Neuronal stem cell (in vitro differentiated cells): ENCODE measurements around the gene CDC42EP4.
A peak's percentile ranks its signal among the peaks of the same experiment; 100 is the strongest.

ENCODE experiments used
- DNase-seq: peaks from one replicate; pipeline ENCODE4 v3.0.0-alpha.2; 2013; ENCODE audit warnings: low spot score
- H2AFZ ChIP-seq: one replicate; pipeline ENCODE4 v1.6.1; 2013; ENCODE audit warnings: mild to moderate bottlenecking, low read length, inconsistent platforms
- H2AK5ac ChIP-seq: 2 replicates; pipeline ENCODE4 v1.6.1; 2013; ENCODE audit warnings: low read depth, mild to moderate bottlenecking, inconsistent platforms, low read length, moderate library complexity, mixed read lengths
- H2BK120ac ChIP-seq: 2 replicates; pipeline ENCODE4 v1.6.1; 2013; ENCODE audit warnings: low read depth, mild to moderate bottlenecking, inconsistent platforms, low read length, moderate library complexity, mixed read lengths
- H2BK12ac ChIP-seq: one replicate; pipeline ENCODE4 v1.6.1; 2013; ENCODE audit warnings: low read length, inconsistent platforms
- H2BK15ac ChIP-seq: 2 replicates; pipeline ENCODE4 v1.6.1; 2013; ENCODE audit warnings: mild to moderate bottlenecking, low read length, inconsistent platforms, mixed read lengths
- H2BK5ac ChIP-seq: one replicate; pipeline ENCODE4 v1.6.1; 2013; ENCODE audit warnings: inconsistent platforms, mild to moderate bottlenecking, low read length, moderate library complexity
- H3K14ac ChIP-seq: one replicate; pipeline ENCODE4 v1.6.1; 2013; ENCODE audit warnings: low read length, inconsistent platforms
- H3K18ac ChIP-seq: 2 replicates; pipeline ENCODE4 v1.6.1; 2013; ENCODE audit warnings: low read length, inconsistent platforms
- H3K23ac ChIP-seq: 2 replicates; pipeline ENCODE4 v1.6.1; 2013; ENCODE audit warnings: low read depth, mild to moderate bottlenecking, mixed read lengths, low read length, inconsistent platforms; ENCODE audit not compliant: poor library complexity
- H3K27ac ChIP-seq: replicated peaks from 3 replicates; pipeline ENCODE4 v1.5.1; 2013; ENCODE audit warnings: low read length, inconsistent platforms
- H3K27me3 ChIP-seq, 3 experiments: 2 replicates each; pipeline ENCODE4 v1.6.1; 2013; ENCODE audit warnings: low read length in 3 of 3, mild to moderate bottlenecking in 2 of 3, inconsistent platforms in 1 of 3, low read depth in 1 of 3, mixed read lengths in 1 of 3, moderate library complexity in 1 of 3; ENCODE audit not compliant: control insufficient read depth in 3 of 3, insufficient read depth in 3 of 3
- H3K36me3 ChIP-seq, 2 donors: replicated peaks in 1 of 2; 2 replicates each; pipeline ENCODE4 v1.6.1; 2013; ENCODE audit warnings: low read length in 2 of 2; ENCODE audit not compliant: control insufficient read depth in 2 of 2, insufficient read depth in 2 of 2
- H3K4ac ChIP-seq: 2 replicates; pipeline ENCODE4 v1.6.1; 2013; ENCODE audit warnings: inconsistent platforms, mild to moderate bottlenecking, low read length, moderate library complexity
- H3K4me1 ChIP-seq, 2 donors: 1 replicate in 1 of 2; 2 replicates in 1 of 2; pipeline ENCODE4 v1.6.1; 2013; ENCODE audit warnings: low read length in 2 of 2, low read depth in 1 of 2; ENCODE audit not compliant: control insufficient read depth in 2 of 2, insufficient read depth in 1 of 2
- H3K4me2 ChIP-seq: one replicate; pipeline ENCODE4 v1.6.1; 2013; ENCODE audit warnings: mild to moderate bottlenecking, low read length, inconsistent platforms; ENCODE audit not compliant: insufficient read depth, poor library complexity, severe bottlenecking
- H3K4me3 ChIP-seq, 2 donors: 2 replicates each; pipeline ENCODE4 v1.5.1; 2013; ENCODE audit warnings: low read length in 2 of 2, mild to moderate bottlenecking in 2 of 2, inconsistent platforms in 1 of 2, moderate library complexity in 1 of 2
- H3K79me1 ChIP-seq: one replicate; pipeline ENCODE4 v1.6.1; 2013; ENCODE audit warnings: low read depth, mild to moderate bottlenecking, inconsistent platforms, low read length, moderate library complexity
- H3K9ac ChIP-seq: one replicate; pipeline ENCODE4 v1.6.1; 2013; ENCODE audit warnings: mild to moderate bottlenecking, low read depth, low read length, inconsistent platforms; ENCODE audit not compliant: poor library complexity
- H3K9me3 ChIP-seq, 2 donors: replicated peaks in 1 of 2; 2 replicates each; pipeline versions ENCODE3 to v1.6.1; 2013; ENCODE audit warnings: low read length in 2 of 2, mild to moderate bottlenecking in 2 of 2, inconsistent platforms in 1 of 2, low read depth in 1 of 2, mixed read lengths in 1 of 2, moderate library complexity in 1 of 2; ENCODE audit not compliant: control insufficient read depth in 2 of 2, insufficient read depth in 1 of 2
- H4K8ac ChIP-seq: one replicate; pipeline ENCODE4 v1.6.1; 2013; ENCODE audit warnings: low read depth, mild to moderate bottlenecking, inconsistent platforms, low read length, moderate library complexity
- H4K91ac ChIP-seq: one replicate; pipeline ENCODE4 v1.6.1; 2013; ENCODE audit warnings: low read length, low read depth, mild to moderate bottlenecking, inconsistent platforms; ENCODE audit not compliant: poor library complexity
- WGBS, 2 donors: extraction: QIAGEN DNeasy Blood & Tissue Kit; methylation state at CpG; one replicate each; pipeline ENCODE4 v1.1.7; 2013; ENCODE audit warnings: missing lambda C conversion rate in 2 of 2, mixed read lengths in 1 of 2; ENCODE audit not compliant: insufficient read length in 2 of 2, insufficient replicate concordance in 1 of 2; ENCODE audit errors: extremely low coverage in 2 of 2; 5-methylcytosine and 5-hydroxymethylcytosine counted together

The CDC42EP4 gene

GRCh38 chr17:73300392-73300791 lies 11.4 kb downstream of the CDC42EP4 start:
- no peak overlapping the region for H4K91ac ChIP-seq
- no CpG with 5 or more reads among the region's 3 CpGs for WGBS, 2 donors
- no peak overlapping the region for H2BK120ac ChIP-seq
- DNase-seq = no peak
- no peak overlapping the region for H2BK15ac ChIP-seq
- H4K8ac ChIP-seq = no peak overlapping the region
- no peak overlapping the region for H2AFZ ChIP-seq
- H3K4me2 ChIP-seq = no peak overlapping the region
- H3K9ac ChIP-seq = peak overlapping the region; percentile 57
- no peak overlapping the region for H3K14ac ChIP-seq
- peak overlapping the region; percentile 48 for H2BK5ac ChIP-seq
- no peak overlapping the region for H3K4ac ChIP-seq
- H3K23ac ChIP-seq = no peak overlapping the region
- no peak overlapping the region for H2AK5ac ChIP-seq
- H3K79me1 ChIP-seq = peaks cover 3% of the 10 kb centered on the region
- no peak overlapping the region for H3K18ac ChIP-seq
- H2BK12ac ChIP-seq = no peak overlapping the region
- no peak overlapping the region for H3K4me3 ChIP-seq
- H3K4me1 ChIP-seq = peaks cover 2 to 12% of the 10 kb centered on the region in 2 donors
- peaks cover 2 to 3% of the 10 kb centered on the region in 2 donors for H3K36me3 ChIP-seq
- no peaks in the 10 kb centered on the region for H3K9me3 ChIP-seq
- no peaks in the 10 kb centered on the region for H3K27me3 ChIP-seq
- H3K27ac ChIP-seq = no peak overlapping the region

GRCh38 chr17:73297934-73298861 lies 13.6 kb downstream of the CDC42EP4 start:
- Histone ChIP-seq H3K4me1 (peaks cover 0 to 8% of the 10 kb centered on the region in 2 donors), H3K4me3 (no peak overlapping the region), H3K4me2 (no peak overlapping the region), H4K8ac (no peak overlapping the region), H2AFZ (no peak overlapping the region), H4K91ac (no peak overlapping the region), H2BK5ac (no peak overlapping the region), H2BK15ac (no peak overlapping the region), H3K18ac (no peak overlapping the region), H3K14ac (no peak overlapping the region), H3K23ac (no peak overlapping the region), H3K27me3 (no peaks in the 10 kb centered on the region), H2BK120ac (no peak overlapping the region), H3K4ac (no peak overlapping the region), H3K9me3 (no peaks in the 10 kb centered on the region), H3K79me1 (peaks cover 3% of the 10 kb centered on the region), H3K27ac (no peak overlapping the region), H2BK12ac (no peak overlapping the region), H2AK5ac (no peak overlapping the region), H3K9ac (no peak overlapping the region), H3K36me3 (peaks cover 2 to 3% of the 10 kb centered on the region in 2 donors)
- WGBS, 2 donors = no CpG with 5 or more reads among the region's 15 CpGs
- DNase-seq = no peak

GRCh38 chr17:73293480-73293911 lies 18.3 kb downstream of the CDC42EP4 start:
- no peak overlapping the region for H2AK5ac ChIP-seq
- no CpG with 5 or more reads among the region's 9 CpGs for WGBS, 2 donors

GRCh38 chr17:73293031-73293430 lies 18.8 kb downstream of the CDC42EP4 start:
- Histone ChIP-seq H2BK12ac (no peak overlapping the region), H2BK5ac (no peak overlapping the region), H3K9me3 (no peaks in the 10 kb centered on the region), H3K36me3 (no peaks in the 10 kb centered on the region), H3K4me1 (peaks cover 2 to 18% of the 10 kb centered on the region in 2 donors), H3K4me2 (no peak overlapping the region), H3K79me1 (peaks cover 14% of the 10 kb centered on the region), H3K4ac (no peak overlapping the region), H3K14ac (no peak overlapping the region), H2BK15ac (no peak overlapping the region), H3K27me3 (no peaks in the 10 kb centered on the region), H2BK120ac (no peak overlapping the region), H4K91ac (no peak overlapping the region), H3K9ac (no peak overlapping the region), H3K27ac (no peak overlapping the region), H2AK5ac (no peak overlapping the region), H2AFZ (no peak overlapping the region), H4K8ac (no peak overlapping the region), H3K18ac (no peak overlapping the region), H3K4me3 (no peak overlapping the region), H3K23ac (no peak overlapping the region)
- DNase-seq = no peak
- WGBS, 2 donors = no CpG with 5 or more reads among the region's 11 CpGs

More at GRCh38 chr17:73293480-73293911, 18.3 kb downstream of the CDC42EP4 start:
- Histone ChIP-seq H3K9ac (no peak overlapping the region), H3K18ac (no peak overlapping the region), H4K8ac (no peak overlapping the region), H3K4ac (no peak overlapping the region), H3K14ac (no peak overlapping the region), H3K23ac (no peak overlapping the region), H2BK120ac (no peak overlapping the region), H2AFZ (no peak overlapping the region), H3K4me1 (peaks cover 2 to 21% of the 10 kb centered on the region in 2 donors), H3K9me3 (no peaks in the 10 kb centered on the region), H2BK5ac (no peak overlapping the region), H3K36me3 (no peaks in the 10 kb centered on the region), H3K27me3 (no peaks in the 10 kb centered on the region), H2BK15ac (no peak overlapping the region), H4K91ac (no peak overlapping the region), H2BK12ac (no peak overlapping the region), H3K79me1 (peaks cover 14% of the 10 kb centered on the region), H3K4me2 (no peak overlapping the region), H3K27ac (no peak overlapping the region), H3K4me3 (no peak overlapping the region)
- no peak for DNase-seq
